T-helper 1 cell treated with Interleukin-12 subunit alpha and Interleukin-12 subunit beta and Interleukin-4 antibody, amounts not matched to agents 30 μg/mL and 1 μg/mL, for 36 hours (primary cell): Measurements from ENCODE around the gene HYAL2.

Source experiments
- H3K27ac Mint-ChIP-seq: one replicate; pipeline ENCODE4 v1.8.0; 2021; ENCODE audit warnings: mild to moderate bottlenecking, mixed read lengths
- H3K27me3 Mint-ChIP-seq: one replicate; pipeline ENCODE4 v1.8.0; 2021; ENCODE audit warnings: low read depth, mixed read lengths
- H3K36me3 Mint-ChIP-seq: one replicate; pipeline ENCODE4 v1.8.0; 2021; ENCODE audit warnings: low read depth, mixed read lengths
- H3K4me1 Mint-ChIP-seq: one replicate; pipeline ENCODE4 v1.8.0; 2021; ENCODE audit warnings: low read depth, mixed read lengths
- H3K4me3 Mint-ChIP-seq: one replicate; pipeline ENCODE4 v1.8.0; 2021; ENCODE audit warnings: mild to moderate bottlenecking, moderate library complexity, mixed read lengths
- H3K9me3 Mint-ChIP-seq: one replicate; pipeline ENCODE4 v1.8.0; 2021; ENCODE audit warnings: mixed read lengths

Gene HYAL2

GRCh38 chr3:50322386-50323091 lies at the start of gene HYAL2:
TSS of gene HYAL2 (minus strand) at chr3:50322745. CDS start at chr3:50320489, 2,256 bp downstream.
- H3K4me3 Mint-ChIP-seq, result peak within 1 kb of the TSS; percentile 76
- peaks cover 26% of the 10 kb centered on the region for H3K4me1 Mint-ChIP-seq
- peak within 1 kb of the TSS; percentile 86 for H3K27ac Mint-ChIP-seq
- H3K9me3 Mint-ChIP-seq, result no peaks in the 10 kb centered on the region
- H3K27me3 Mint-ChIP-seq, result no peaks in the 10 kb centered on the region
- H3K36me3 Mint-ChIP-seq, result peaks cover 2% of the 10 kb centered on the region

GRCh38 chr3:50371133-50371685 lies 48.7 kb upstream of the HYAL2 start:
- Mint-ChIP-seq H3K4me3 (no peak overlapping the region), H3K9me3 (no peaks in the 10 kb centered on the region), H3K36me3 (no peaks in the 10 kb centered on the region), H3K27ac (no peak overlapping the region), H3K4me1 (peaks cover 4% of the 10 kb centered on the region), H3K27me3 (no peaks in the 10 kb centered on the region)

GRCh38 chr3:50370594-50370993 lies 48.0 kb upstream of the HYAL2 start:
- Mint-ChIP-seq H3K4me1 (peaks cover 7% of the 10 kb centered on the region), H3K27ac (no peak overlapping the region), H3K27me3 (no peaks in the 10 kb centered on the region), H3K9me3 (no peaks in the 10 kb centered on the region), H3K4me3 (no peak overlapping the region), H3K36me3 (no peaks in the 10 kb centered on the region)

GRCh38 chr3:50369012-50369670 lies 46.6 kb upstream of the HYAL2 start:
- Mint-ChIP-seq H3K27ac (no peak overlapping the region), H3K4me1 (peaks cover 10% of the 10 kb centered on the region), H3K27me3 (no peaks in the 10 kb centered on the region), H3K4me3 (no peak overlapping the region), H3K9me3 (no peaks in the 10 kb centered on the region), H3K36me3 (no peaks in the 10 kb centered on the region)

- H3K27ac Mint-ChIP-seq, result peak overlapping the region; percentile 78
- H3K4me3 Mint-ChIP-seq, result peak overlapping the region; percentile 82
- no peaks in the 10 kb centered on the region for H3K9me3 Mint-ChIP-seq
- H3K4me1 Mint-ChIP-seq, result peaks cover 8% of the 10 kb centered on the region
- peaks cover 2% of the 10 kb centered on the region for H3K36me3 Mint-ChIP-seq
- no peaks in the 10 kb centered on the region for H3K27me3 Mint-ChIP-seq
These were observed 43.3 kb upstream of the HYAL2 start for GRCh38 chr3:50365842-50366220.

- peak overlapping the region; percentile 82 for H3K4me3 Mint-ChIP-seq
- no peaks in the 10 kb centered on the region for H3K9me3 Mint-ChIP-seq
- peaks cover 8% of the 10 kb centered on the region for H3K4me1 Mint-ChIP-seq
- H3K27me3 Mint-ChIP-seq, result no peaks in the 10 kb centered on the region
- peaks cover 2% of the 10 kb centered on the region for H3K36me3 Mint-ChIP-seq
- peak overlapping the region; percentile 78 for H3K27ac Mint-ChIP-seq
These were observed 42.7 kb upstream of the HYAL2 start for GRCh38 chr3:50365080-50365841.

- Mint-ChIP-seq H3K27me3 (no peaks in the 10 kb centered on the region), H3K27ac (no peak overlapping the region), H3K36me3 (peaks cover 2% of the 10 kb centered on the region), H3K9me3 (no peaks in the 10 kb centered on the region), H3K4me3 (peak overlapping the region; percentile 65), H3K4me1 (peaks cover 12% of the 10 kb centered on the region)
These were observed 42.1 kb upstream of the HYAL2 start for GRCh38 chr3:50364573-50365079.

- H3K4me3 Mint-ChIP-seq, result peak overlapping the region; percentile 98
- peaks cover 32% of the 10 kb centered on the region for H3K4me1 Mint-ChIP-seq
- H3K9me3 Mint-ChIP-seq, result no peaks in the 10 kb centered on the region
- no peaks in the 10 kb centered on the region for H3K27me3 Mint-ChIP-seq
- H3K36me3 Mint-ChIP-seq, result peaks cover 20% of the 10 kb centered on the region
- peak overlapping the region; percentile 92 for H3K27ac Mint-ChIP-seq
These were observed 37.2 kb upstream of the HYAL2 start for GRCh38 chr3:50359760-50360110.

GRCh38 chr3:50358911-50359759 lies 36.6 kb upstream of the HYAL2 start, which contains the start of gene TMEM115:
TSS of gene TMEM115 (minus strand) at chr3:50359521. CDS start at chr3:50359063, 458 bp downstream.
- Mint-ChIP-seq H3K4me1 (peaks cover 32% of the 10 kb centered on the region), H3K36me3 (peaks cover 24% of the 10 kb centered on the region), H3K9me3 (no peaks in the 10 kb centered on the region), H3K27ac (peak within 1 kb of the TSS; percentile 92), H3K4me3 (peak within 1 kb of the TSS; percentile 98), H3K27me3 (no peaks in the 10 kb centered on the region)

- peaks cover 32% of the 10 kb centered on the region for H3K4me1 Mint-ChIP-seq
- peak overlapping the region; percentile 69 for H3K27ac Mint-ChIP-seq
- peaks cover 24% of the 10 kb centered on the region for H3K36me3 Mint-ChIP-seq
- H3K4me3 Mint-ChIP-seq, result peak overlapping the region; percentile 98
- no peaks in the 10 kb centered on the region for H3K27me3 Mint-ChIP-seq
- no peaks in the 10 kb centered on the region for H3K9me3 Mint-ChIP-seq
These were observed 35.9 kb upstream of the HYAL2 start for GRCh38 chr3:50358355-50358910.

- Mint-ChIP-seq H3K4me3 (peak overlapping the region; percentile 98), H3K27me3 (no peaks in the 10 kb centered on the region), H3K36me3 (peaks cover 29% of the 10 kb centered on the region), H3K27ac (no peak overlapping the region), H3K9me3 (no peaks in the 10 kb centered on the region), H3K4me1 (peaks cover 32% of the 10 kb centered on the region)
These were observed 34.9 kb upstream of the HYAL2 start for GRCh38 chr3:50357481-50357880.

- no peaks in the 10 kb centered on the region for H3K27me3 Mint-ChIP-seq
- H3K9me3 Mint-ChIP-seq, result no peaks in the 10 kb centered on the region
- peaks cover 27% of the 10 kb centered on the region for H3K36me3 Mint-ChIP-seq
- H3K4me3 Mint-ChIP-seq, result peak overlapping the region; percentile 98
- peak overlapping the region; percentile 59 for H3K27ac Mint-ChIP-seq
- peaks cover 36% of the 10 kb centered on the region for H3K4me1 Mint-ChIP-seq
These were observed 34.0 kb upstream of the HYAL2 start for GRCh38 chr3:50356553-50356952.

- no peaks in the 10 kb centered on the region for H3K27me3 Mint-ChIP-seq
These were observed 33.4 kb upstream of the HYAL2 start for GRCh38 chr3:50355829-50356552.

More at GRCh38 chr3:50355829-50356552, 33.4 kb upstream of the HYAL2 start:
- Mint-ChIP-seq H3K36me3 (peaks cover 33% of the 10 kb centered on the region), H3K9me3 (no peaks in the 10 kb centered on the region), H3K4me3 (peak overlapping the region; percentile 98), H3K27ac (peak overlapping the region; percentile 59), H3K4me1 (peaks cover 42% of the 10 kb centered on the region)
